Measurements from ENCODE around the gene EXOC4.
"Not testable (repeated sequence)": the region's sequence is repeated elsewhere in the genome, so short reads cannot be mapped to it uniquely, and the experiment has no call there.

The EXOC4 gene

DNA sequence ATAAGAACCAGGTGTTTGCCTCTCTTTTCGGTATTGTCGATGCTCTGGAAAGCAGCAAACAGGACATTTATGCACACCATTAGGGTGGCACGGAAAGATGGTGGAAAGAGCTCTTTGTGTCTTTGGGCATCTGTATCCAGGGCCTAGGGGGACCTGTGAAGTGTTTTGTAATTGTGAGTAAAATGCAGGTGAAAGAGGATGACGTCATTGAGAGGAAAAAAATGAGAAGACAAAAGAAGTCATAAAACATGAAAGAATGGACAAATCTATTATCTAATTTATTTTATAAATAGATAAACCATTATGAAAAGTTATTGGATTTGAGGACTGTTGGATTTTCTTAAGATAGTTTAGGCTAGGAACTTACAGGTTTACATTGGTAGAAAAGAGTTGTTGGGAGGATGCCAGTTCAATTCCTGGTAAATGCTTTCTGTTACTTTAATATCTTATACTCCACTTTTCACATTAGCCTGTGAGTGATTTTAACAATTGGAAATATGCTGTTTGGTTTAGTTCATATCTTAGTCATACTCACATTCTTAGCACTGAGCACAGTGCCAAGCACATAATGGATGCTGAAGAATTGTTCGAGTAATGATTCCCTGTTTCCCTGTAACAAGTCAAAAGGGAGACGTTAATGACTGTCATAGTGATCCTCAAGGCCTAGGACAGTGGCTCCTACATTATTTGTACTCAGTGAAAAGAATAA lies 62.6 kb downstream of the EXOC4 start:
- DNase-seq = no peak

DNA sequence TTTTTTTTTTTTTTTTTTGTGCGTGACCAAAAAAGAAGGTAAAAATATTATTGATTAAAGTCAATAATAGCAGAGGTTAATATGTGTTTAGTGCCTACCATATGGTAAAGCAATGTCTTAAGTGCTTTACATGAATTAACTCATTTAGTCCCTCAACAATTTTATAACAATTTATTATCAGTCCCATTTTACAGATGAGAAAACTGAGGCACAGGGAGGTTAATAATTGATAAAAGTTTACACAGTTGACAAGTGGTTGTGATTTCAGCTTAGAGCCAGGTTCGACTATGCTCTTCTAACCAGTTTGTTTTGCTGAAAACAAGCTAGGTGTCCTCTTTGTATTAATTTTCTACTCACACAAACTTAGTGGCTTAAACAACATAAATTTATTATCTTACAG lies 67.0 kb downstream of the EXOC4 start:
- DNase-seq = no peak

DNA sequence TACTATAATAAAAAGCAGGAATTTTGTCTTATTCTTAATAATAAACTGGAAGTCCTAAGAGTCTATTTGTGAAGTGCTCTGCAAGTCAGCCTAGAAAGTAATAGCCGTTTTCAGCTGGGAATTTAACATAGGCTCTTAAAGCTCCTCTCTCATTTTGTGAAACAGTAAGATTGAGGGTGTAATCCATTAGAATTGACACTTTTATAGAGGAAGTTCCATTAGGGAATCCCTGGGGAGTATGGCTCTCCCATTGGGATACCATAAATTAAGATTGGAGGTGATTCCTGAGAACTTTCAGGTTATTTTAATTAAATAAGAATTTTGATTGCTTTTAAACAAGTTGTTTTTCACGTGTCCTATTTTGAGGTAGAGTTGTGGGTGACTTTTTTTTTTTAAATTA lies 68.0 kb downstream of the EXOC4 start:
- DNase-seq = no peak

DNA sequence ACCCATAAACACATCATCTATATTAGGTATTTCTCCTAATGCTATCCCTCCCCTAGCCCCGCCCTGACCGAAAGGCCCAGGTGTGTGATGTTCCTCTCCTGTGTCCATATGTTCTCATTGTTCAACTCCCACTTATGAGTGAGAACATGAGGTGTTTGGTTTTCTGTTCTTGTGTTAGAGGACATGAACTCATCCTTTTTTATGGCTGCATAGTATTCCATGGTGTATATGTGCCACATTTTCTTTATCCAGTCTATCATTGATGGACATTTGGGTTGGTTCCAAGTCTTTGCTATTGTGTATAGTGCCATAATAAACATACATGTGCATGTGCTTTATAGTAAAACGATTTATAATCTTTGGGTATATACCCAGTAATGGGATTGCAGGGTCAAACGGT lies 68.5 kb downstream of the EXOC4 start:
- not testable (repeated sequence) for DNase-seq

DNA sequence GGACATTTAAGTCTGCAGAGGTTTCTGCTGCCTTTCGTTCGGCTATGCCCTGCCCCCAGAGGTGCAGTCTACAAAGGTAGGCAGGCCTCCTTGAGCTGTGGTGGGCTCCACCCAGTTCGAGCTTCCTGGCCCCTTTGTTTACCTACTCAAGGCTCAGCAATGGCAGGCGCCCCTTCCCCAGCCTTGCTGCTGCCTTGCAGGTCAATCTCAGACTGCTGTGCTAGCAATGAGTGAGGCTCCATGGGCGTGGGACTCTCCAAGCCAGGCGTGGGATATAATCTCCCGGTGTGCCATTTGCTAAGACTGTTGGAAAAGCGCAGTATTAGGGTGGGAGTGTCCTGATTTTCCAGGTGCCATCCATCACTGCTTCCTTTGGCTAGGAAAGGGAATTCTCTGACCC lies 73.9 kb downstream of the EXOC4 start:
- not testable (repeated sequence) for DNase-seq

DNA sequence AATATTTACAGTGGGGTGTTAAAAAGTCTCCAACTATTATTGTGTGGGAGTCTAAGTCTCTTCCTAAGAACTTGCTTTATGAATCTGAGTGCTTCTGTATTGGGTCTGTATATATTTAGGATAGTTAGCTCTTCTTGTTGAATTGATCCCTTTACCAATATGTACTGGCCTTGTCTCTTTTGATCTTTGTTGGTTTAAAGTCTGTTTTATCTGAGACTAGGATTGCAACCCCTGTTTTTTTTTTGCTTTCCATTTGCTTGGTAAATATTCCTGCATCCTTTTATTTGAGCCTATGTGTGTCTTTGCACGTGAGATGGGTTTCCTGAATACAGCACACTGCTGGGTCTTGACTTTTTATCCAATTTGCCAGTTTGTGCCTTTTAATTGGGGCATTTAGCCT lies 75.1 kb downstream of the EXOC4 start:
- DNase-seq = not testable (repeated sequence)

DNA sequence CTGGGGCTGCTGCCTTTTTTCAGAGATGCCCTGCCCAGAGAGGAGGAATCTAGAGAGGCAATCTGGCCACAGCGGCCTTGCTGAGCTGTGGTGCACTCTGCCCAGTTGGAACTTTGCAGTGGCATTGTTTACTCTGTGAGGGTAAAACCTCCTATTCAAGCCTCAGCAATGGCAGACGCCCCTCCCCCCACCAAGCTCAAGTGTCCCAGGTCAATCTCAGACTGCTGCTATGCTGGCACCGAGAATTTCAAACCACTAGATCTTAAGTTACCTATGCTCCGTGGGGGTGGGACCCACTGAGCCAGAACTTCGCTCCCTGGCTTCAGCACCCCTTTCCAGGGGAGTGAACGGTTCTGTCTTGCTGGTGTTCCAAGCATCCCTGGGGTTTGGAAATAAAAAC lies 77.2 kb downstream of the EXOC4 start:
- no peak for DNase-seq

DNA sequence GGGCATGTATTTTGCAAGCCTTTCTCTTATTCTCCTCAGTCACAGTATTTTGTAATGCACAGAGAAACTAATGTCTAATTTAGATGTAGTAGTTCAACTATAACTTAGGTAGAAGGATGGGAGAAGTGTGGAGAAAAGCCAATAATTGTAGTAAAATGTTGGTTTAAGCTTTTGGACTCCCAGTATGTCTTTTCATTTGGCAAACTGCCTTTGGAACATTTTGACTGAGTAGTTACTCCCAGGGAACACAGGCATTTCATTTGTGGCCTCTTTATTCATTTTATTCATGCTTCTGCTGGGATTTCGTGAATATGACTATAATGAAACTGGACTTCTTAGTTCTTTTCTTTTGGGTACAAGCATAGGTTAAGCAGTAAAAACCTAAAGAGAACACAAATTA lies 79.0 kb downstream of the EXOC4 start:
- no peak for DNase-seq

DNA sequence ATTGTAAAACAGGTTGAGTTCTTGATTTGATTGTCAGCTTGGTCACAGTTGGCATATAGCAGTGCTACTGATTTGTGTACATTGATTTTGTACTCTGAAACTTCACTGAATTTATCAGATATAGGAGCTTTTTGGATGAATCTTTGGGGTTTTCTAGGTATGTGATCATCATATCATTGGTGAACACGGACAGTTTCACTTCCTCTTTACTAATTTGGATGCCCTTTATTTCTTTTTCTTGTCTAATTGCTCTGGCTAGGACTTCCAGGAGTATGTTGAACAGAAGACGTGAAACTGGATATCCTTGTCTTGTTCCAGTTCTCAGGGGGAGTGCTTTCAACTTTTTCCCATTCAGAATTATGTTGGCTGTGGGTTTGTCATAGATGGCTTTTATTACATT lies 86.9 kb downstream of the EXOC4 start:
- DNase-seq = no peak

DNA sequence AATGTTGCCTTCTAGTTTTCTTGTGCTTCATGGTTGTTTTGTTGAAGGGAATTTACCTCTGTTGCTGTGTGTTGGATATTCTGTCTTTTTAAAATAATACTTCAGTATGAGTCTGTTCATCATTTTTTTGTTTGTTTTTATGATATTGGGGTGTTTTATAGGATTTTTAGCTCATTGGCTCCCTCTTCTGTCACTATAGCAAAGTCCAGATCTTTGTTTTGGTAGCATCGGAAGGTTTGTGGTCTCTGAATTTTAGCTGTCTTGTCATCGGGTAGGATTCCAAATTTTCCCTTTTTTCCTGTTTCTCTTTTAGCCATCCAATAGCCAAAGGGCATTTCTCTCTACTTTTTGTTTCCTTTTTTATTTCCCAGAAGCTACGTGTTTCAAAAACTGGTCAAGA lies 91.4 kb downstream of the EXOC4 start:
- DNase-seq = no peak

DNA sequence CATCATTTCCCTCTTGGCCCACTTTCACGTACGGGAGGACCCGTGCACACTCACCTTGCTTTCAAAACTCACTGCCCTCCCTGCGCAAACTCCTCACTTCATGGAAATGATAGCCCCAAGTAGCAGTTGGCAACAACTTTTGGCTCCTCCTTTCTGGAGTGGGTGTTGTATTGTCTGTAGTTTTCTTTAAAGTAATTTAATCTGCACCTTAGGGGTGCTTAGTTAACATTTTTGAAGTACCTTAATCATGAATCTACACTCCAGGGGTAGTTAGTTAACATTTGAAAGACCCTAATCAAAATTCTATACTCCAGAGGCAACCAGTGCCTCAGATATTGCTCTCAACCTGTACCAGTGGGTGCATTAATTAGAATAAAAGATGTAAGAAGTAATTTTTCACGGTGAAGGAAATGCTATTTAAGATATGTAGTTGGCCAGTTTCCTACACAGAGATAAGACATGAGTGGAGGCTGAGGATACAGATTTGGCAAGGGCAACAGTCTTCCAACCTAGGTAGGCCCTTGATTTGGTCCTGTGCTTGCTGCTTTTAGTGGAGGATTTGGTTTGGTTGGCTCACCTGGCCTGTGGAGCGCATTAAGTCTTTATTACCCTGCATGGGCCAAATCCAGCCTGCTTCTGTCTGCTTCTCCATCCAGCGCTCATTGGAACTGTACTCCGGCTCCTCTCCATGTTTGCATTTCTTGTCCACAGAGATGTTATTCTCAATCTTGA lies 93.0 kb downstream of the EXOC4 start:
- no peak for DNase-seq

DNA sequence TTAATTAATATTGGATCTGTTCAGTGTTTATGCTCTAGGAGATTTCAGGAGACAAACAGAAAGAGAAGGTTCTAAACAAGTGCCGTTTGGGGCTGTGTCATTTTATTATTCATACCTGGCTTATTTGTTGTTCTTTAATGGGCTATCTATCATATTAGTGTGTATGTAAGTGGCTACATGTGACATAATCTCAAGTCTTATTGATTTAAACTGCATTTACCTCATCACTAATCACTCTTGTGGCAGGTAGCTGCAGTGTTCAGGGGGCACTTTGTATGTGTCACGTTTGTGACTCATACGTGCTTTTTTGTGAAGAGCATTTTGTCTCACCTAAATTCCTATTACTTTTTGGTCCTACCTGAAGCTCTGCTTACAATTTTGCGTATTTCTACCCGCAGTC lies 95.4 kb downstream of the EXOC4 start:
- no peak for DNase-seq

DNA sequence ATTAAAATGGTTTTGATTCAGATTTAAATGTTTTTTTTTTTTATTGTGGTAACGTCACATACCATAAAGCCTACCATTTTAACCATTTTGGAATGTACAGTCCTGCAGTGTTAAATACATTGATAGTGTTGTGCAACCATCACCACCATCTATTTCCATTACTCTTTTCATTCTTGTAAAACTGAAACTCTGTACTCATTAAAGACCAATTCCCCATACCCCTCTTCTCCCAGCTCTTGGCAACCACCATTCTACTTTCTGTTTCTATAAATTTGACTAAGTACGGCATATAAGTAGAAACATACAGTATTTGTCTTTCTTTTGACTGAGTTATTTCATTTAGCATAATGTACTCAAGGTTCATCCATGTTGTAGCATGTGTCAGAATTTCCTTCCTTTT lies 96.2 kb downstream of the EXOC4 start:
- no peak for DNase-seq

DNA sequence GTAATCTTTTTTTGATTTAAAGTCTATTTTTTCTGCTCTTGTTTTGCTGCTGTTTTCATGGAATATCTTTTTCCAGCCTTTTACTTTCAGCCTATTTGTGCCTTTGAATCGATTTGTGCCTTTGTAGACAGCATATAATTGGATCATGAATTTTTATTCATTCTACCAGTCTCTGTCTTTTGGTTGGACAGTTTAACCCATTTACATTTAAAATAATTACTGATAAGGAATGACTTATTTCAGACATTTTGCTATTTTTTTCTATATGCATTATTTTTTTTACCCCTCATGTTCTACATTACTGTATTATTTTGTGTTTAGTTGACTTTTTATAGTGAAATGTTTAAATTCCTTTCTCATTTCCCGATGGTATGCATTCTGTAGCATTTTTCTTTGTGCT lies 99.6 kb downstream of the EXOC4 start:
- no peak for DNase-seq

DNA sequence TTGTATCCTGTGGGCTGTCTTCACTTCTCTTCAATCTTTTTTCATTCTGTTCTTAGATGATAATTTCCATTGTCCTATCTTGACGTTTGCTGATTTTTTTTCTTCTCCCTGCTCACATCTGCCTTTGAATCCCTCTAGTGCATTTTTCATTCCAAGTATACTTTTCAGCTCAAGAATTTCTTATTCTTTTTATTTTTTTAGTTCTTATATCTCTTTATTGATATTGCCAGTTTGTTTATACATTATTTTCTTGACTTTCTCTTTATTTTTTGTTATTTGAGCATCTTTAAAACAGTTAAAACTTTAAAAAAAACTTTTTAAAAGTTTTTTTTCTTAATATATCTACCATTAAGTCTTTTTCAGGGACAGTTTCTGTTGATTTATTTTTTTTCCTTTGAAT lies 100.9 kb downstream of the EXOC4 start:
- DNase-seq = no peak

DNA sequence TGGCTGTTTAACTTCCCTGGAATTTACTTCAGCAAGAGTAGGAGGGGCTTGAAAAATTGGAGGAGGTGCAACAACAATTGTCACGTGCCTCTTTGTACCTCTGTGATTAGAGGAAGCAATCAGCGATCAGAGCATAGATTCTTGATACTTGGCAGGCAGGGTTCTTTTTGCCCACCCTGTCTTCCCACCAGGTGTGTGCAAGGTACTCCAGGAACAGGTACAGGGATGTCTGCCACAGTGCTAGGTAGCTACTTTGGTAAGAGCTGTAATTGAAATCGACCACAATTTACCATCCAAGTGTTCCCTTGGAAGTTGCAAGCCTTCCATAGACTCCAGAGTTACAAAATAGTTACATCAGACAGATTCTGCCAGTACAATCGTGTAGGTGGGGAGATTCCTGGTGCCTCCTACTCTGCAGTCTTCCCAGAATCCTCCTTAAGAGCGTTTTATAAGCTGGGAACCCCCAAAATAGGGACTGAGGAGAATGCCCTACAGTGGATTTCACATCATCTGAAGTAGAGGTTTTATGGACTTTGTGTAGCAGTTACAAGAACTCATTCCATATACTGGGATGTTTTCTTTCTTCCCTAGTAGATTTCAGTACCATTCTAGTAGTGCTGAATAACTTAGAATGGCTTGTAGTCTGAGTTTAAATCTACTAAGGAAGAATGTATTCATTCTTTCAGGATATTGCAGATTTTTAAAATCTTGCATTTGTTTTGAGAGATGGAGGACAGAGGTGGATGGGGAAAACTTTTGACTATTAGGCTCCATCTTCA lies 101.9 kb downstream of the EXOC4 start:
- no peak for DNase-seq

DNA sequence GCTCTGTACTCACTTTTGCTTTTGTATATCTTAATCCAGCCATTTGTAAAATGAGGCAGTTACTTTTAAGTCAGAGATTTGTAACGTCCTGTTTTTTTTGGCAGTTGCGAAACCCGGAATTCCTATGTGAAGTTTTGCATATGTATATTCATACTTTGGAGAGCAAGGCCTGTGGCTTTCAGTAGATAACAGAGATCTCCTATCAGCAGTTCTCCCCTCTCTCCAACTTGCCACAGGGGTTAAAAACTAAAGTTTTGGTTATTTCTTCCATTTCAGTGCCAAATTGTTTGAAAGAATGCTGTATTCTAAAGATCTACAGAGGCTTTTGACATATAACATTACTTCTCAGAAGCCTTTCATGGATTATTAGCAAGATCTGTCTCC lies 102.4 kb downstream of the EXOC4 start:
- DNase-seq = no peak

DNA sequence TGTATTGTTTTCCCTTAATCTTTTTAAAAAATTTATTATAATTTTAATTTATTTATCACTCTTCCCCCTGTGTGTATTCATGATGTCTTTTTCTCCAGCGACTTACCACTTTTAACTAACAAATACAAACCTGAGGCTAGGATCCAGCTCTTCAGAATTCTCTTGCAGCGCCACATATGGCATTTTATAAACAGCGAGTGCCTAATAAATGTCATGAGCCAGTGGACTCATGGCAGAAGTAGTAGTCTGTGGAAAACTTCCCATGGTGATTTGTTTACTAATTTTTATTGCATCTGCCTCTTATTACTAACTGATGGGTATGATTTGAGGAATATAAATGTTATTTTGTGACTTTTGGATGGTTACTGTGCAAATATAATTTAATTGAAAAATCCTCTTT lies 102.9 kb downstream of the EXOC4 start:
- no peak for DNase-seq

DNA sequence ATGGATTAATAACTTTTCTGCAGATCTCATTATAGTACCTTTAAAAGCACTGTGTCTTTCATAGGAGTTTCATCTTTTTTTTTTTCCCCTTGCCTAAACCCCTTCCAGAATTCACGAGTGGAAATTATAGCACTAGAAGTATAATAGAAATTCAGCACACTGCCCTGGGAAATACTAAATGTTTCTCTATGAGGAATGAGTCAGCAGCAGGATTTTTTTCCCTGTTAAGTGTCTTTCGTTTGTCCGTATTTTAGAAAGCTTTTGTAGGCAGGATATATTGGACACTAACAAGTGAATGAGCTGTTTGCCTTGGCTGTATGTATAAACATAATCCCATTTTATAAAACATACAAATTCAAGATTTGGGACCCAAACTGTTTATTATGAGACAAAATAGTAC lies 105.8 kb downstream of the EXOC4 start:
- no peak for DNase-seq

DNA sequence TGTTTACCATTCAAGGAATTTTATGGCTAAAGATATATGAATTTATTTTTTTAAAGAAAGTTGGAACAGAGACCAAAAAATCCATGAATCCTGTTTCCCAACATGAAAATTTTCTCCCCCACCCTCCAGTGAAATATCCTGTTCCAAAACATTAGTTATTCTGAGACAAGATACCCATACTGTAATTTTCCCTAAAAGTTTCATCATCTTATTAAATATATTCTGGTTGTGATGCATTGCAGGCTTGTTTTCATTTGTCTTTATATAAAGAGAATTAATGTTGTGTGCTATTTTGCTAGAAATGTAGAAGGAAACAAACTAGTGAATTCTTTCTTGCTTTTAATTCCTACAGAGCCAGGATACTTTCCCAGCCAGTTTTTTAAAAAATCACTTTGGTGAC lies 106.6 kb downstream of the EXOC4 start:
- DNase-seq = no peak

DNA sequence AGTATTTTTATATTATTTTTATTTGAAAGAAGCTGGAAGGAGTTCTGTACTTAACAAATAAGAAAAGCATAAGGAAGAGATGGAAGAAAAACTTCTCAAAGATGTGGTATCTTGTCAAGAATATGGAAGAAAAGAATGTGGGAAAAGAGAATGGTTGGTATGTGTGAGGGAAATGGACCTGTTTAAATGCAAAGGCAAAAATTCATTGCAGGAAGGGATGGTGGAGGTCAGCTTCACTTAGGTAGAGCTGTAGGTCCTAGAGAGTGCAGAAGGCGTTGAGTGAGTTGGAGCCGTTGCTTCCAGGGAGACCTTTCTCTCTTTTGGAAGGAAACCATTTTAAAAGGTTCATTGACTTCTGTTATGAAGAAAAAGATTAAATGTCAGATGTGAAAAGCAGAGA lies 107.3 kb downstream of the EXOC4 start:
- no peak for DNase-seq

DNA sequence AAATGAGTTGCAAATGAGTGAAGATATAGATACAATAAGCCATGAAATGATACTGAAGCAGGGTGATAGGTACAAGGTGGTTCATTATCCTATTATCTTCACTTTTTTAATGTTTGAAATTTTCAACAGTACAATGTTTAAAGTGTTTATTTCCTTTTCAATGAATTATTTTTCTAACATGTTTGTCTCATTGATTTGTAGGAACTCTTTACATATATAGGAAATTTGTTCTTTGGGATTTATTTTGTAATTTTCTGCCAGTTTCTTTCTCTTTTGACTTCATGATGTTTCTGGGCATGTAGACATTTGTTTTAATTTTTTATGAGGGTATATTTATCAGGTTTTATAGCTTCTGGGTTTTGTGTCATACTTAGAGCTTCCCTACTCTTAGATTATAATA lies 108.9 kb downstream of the EXOC4 start:
- DNase-seq = no peak

DNA sequence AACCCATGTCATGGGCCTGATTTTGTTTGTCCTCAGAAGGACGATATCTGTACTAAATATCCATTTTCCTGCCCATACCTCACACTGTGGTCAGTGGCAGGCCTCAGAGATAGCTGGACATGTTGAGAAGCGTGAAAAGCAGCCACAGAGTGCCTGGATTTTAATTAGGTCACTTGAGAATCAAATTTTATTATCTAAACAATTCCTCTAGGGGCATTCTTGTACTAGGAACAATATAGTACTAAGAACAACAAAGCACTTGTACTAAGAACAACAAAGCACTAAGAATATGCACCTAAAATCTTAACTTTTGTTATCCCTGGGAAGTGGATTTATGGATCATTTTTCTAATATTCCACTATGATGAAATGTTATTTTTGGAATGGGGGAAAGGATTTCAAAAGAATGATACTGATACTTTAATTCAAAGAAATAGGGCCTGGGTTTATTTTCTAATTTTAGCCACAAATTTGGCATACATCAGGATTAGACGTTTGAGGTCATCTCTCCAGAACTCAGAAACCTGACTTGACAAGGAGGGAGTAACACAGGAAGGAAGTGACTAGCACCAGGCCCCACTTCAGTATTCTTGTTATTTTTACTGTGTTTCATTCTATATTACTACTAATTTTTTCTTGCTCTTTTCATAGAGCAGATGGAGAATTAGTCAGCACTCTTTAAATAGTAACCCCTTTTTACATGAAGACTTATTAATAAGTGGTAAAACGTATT lies 112.2 kb downstream of the EXOC4 start:
- DNase-seq = no peak

Measured in activated naive CD4-positive, alpha-beta T cell treated with Interleukin-2 at 50 U/mL for 16 hours (primary cell).